GM19328 (cell line): ENCODE measurements around the gene PRRT1.
"Not testable (repeated sequence)": the region's sequence is repeated elsewhere in the genome, so short reads cannot be mapped to it uniquely, and the experiment has no call there.

Experiments
- ATAC-seq: cut with Tn5 transposase; IDR thresholded peaks from one replicate; pipeline ENCODE4 v1.9.1; 2021; ENCODE audit warnings: mild to moderate bottlenecking, moderate library complexity; ENCODE audit not compliant: unreplicated experiment

Gene PRRT1

GRCh38 chr6:32105433-32105832, 46.3 kb downstream of the PRRT1 start:
- no peak for ATAC-seq

- ATAC-seq, result no peak
Measured at GRCh38 chr6:32102255-32102654, 49.5 kb downstream of the PRRT1 start.

- ATAC-seq, result not testable (repeated sequence)
Measured at GRCh38 chr6:32100251-32100650, 51.5 kb downstream of the PRRT1 start.
